HG03558 (cell line): ENCODE results near the gene GRB14.
"Not testable (repeated sequence)": the region's sequence is repeated elsewhere in the genome, so short reads cannot be mapped to it uniquely, and the experiment has no call there.

ENCODE experiments used
- ATAC-seq: cut with Tn5 transposase; IDR thresholded peaks from one replicate; pipeline ENCODE4 v1.9.1; 2021; ENCODE audit warnings: moderate number of reproducible peaks; ENCODE audit not compliant: unreplicated experiment; ENCODE audit errors: extremely low read depth

Gene GRB14

DNA sequence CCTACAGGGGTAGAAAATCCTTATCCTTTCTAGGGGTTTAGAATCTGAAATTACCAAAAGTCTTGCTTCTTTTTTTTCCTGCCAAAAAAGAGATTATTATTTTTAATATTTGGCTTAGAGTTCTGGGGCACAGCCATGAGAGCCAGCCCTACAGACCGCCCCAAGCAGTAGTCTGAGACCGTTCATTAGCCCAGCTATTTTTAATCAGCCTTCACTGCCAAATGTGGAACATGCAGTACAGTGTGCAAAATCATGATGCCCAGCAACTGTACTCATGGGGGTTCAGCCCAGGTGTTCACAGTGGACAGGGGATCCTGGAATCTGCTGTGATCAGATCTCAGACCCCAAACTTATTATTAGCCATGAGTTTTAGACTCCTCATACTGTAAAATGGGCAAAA, 60.4 kb downstream of the GRB14 start:
- ATAC-seq: no peak

GRCh38 chr2:164560181-164560792, 61.0 kb downstream of the GRB14 start:
- no peak for ATAC-seq

- ATAC-seq: no peak
These were observed 62.8 kb downstream of the GRB14 start for GRCh38 chr2:164558450-164558849.

- no peak for ATAC-seq
These were observed 66.8 kb downstream of the GRB14 start for GRCh38 chr2:164554487-164554886.

GRCh38 chr2:164551519-164551918, 69.8 kb downstream of the GRB14 start:
- ATAC-seq: no peak

GRCh38 chr2:164549705-164550104, 71.6 kb downstream of the GRB14 start:
- not testable (repeated sequence) for ATAC-seq

- no peak for ATAC-seq
These were observed 75.8 kb downstream of the GRB14 start for GRCh38 chr2:164545484-164545883.

GRCh38 chr2:164542581-164543021, 78.7 kb downstream of the GRB14 start:
- ATAC-seq: no peak

DNA sequence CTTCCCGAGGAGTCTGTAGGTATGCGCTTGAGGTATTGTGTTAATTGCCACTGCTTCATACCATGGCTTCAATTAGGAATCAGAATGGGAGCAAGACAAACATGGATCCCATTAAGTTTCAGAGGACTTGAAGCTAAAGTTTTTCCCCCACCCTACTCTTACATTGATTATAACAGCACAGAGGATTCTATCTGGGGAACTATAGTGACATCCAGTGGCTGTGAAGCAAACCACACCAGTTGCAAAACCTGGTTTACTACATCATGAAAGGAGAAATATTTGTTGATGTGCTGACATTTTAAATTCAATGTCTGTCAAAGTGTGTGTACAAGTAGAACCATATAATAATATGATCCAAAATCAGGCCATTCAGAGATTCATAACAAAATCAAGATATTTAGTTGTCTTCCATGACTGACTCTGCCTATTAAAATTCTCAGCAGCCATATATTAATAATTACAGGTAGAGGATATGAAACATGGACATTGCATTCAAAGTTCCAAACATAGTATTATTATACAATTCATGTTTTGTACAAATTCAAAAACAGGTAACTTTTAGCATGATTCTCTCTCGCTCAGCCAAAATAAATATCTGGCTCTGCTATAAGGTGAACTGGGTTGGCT, 82.9 kb downstream of the GRB14 start:
- ATAC-seq: no peak

- no peak for ATAC-seq
These were observed 85.8 kb downstream of the GRB14 start for GRCh38 chr2:164535280-164536025.

GRCh38 chr2:164530464-164530863, 90.8 kb downstream of the GRB14 start:
- ATAC-seq: no peak

GRCh38 chr2:164523726-164524125, 97.6 kb downstream of the GRB14 start:
- ATAC-seq: no peak

DNA sequence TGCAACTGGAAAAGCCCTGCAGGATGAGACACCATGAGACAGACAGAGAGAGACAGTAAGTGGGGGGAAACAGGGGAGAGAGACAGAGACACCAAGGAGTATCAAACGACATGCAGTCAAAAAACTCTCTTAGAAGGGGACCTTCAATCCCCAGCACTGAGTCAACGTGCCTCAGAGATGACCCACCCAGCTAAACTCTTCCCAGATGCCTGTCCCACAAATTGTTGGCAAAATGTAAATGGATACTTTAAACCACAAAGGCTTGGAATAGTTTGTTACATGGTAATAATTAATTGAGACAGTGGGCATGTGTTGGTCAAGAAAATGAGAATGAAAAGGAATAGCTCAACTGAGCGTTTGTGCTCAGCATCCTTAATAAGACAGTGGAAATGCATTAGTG, 98.3 kb downstream of the GRB14 start:
- ATAC-seq: no peak

DNA sequence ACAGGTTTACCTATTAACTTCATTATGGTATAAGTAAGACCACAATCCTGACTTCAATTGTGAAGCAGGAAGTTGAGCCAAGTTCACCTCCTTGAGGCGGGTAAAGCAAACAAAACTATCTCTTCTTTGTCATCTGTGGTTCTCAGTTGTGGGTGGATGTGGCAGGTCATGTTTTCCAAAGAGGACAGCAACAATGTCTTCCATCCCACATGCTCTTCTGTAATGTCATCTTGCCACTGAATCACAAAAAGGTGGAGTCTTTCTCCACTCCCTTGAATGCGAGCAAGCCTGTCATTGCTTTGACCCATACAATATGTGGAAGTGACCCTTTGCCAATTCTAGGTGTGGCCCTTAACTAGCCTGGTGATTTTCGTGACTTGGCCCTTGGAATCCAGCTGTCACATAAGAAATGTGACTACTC, 98.7 kb downstream of the GRB14 start:
- ATAC-seq: no peak

DNA sequence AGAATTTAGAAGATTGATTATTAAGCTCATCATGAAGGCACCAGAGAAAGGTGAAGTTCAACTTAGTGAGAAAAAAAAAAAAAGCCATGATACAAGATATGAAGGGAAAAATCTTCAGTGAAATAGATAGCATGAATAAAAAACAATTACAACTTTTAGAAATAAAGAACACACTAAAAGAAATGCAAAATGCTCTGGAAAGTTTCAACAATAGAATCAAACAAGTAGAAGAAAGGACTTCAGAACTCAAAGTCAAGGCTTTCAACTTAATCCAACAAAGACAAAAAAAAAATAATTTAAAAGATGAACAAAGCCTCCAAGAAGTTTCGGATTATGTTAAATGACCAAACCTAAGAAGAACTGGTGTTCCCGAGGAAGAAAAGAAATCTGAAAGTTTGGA, 105.5 kb downstream of the GRB14 start:
- ATAC-seq: no peak

GRCh38 chr2:164515030-164515429, 106.3 kb downstream of the GRB14 start:
- ATAC-seq: no peak

DNA sequence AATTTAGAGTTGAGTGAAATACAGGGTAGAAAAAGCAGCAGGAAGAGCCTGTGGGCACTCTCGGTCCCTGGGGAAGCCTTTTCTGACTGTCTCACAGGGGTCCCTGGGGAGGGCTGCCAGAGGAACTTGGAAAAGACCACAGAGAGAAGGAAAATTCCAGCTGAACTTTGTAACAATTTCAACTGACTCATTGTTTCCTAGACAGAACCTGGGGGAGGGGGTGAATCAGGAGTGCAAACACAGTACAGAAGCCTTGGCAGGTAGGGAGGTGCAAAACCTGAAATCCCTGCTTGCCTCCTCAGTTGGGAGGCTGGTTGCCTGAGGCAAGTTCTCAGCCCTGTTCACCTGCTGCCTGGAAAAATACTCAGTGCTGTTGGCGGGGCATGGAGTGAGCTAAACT, 106.8 kb downstream of the GRB14 start:
- no peak for ATAC-seq

DNA sequence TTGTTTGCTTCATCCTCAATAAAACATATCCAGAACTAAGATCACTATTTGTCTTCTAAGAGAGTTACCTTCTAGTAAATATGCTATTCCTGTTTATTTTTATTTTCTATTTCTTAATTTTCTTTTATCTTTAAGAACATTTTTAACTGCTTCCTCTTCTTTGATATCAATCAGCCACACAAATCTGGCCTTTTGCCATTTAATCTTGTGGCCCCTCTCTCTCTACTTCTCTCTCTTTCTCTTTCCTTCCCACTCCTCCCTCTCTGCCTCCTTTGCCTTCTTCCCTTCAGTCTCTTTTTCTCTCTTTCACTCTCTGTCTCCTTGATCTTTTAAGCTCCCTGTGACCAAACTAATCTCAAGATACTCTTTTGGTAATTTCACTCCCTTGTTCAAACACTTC, 108.4 kb downstream of the GRB14 start:
- ATAC-seq: no peak

DNA sequence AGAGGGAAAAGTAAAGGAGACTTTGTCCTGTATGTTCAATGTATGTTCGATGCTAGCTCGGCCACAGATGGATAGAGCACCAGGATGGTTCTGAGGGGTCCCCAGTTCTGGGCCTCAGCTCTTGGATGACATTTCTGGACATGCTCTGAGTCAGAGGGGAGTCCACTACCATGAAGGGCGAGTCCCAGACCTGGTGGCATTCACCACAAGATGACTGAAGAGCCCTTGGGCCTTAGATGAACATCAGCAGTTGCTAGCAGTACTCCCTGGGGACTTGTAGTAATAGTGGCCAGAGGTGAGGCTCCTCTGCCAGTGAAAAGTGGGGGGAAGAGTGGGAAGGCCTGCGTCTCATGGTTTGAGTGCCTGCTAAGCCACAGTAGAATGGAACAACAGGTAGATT, 109.5 kb downstream of the GRB14 start:
- no peak for ATAC-seq

DNA sequence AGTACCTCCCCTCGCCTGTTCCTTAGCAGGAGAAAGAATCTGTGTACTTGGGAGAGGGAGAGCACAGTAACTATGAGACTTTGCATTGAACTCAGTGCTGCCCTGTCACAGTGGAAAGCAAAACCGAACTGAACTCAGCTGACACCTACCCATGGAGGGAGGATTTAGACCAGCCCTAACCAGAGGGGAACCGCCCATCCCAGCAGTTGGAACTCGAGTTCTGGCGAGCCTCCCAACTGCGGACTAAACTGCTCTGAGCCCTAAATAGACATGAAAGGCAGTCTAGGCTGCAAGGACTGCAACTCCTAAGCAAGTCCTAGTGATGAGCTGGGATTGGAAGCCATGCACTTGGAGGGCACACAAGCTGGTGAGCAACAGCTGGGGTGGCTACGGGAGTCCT, 110.4 kb downstream of the GRB14 start:
- no peak for ATAC-seq

DNA sequence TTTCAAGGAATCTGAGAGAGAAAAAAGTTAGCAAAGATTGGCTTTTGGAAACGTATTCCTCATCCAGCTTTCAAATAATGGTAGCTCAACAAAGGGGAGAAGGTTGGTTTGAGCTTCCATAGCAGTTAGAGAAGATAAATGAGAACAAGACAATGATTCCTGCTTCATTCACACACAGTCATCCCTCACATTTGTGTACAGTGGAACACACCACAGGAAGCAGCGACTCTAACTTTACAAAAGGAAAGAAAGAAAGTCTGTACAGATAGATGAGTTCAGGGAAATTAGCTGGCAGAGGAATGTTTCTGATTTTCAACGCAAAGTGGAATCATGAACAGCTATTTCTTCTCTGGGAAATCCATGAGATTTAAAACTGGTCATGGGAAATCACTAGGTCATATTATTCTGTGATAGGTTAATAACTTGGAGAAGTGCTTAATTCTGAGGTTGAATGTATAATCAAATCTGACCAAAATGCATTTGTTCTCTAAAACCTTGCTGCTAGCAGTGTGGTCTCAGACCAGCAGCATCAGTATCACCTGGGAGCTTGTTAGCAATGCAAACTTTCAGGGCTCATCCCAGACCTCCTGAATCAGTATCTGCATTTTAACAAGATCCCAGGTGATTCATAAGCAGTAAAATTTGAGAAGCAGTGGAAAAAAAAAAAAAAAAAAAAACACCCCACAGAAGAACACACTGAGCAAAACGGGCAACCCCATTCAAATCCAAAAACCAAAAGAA, 112.0 kb downstream of the GRB14 start:
- no peak for ATAC-seq
